ENCODE measurements around the gene RNF44. TPM values are rescaled to one million over a fixed set of nuclear protein-coding genes. Genes with fewer than 3 reads are reported as not detected.

The RNF44 gene
- total and polyA plus RNA-seq, 2 of the 13 experiments (the other 11 are each of a cell fraction or from before 2014, with no cell fraction given), result 9.2 to 16.8 TPM

DNA sequence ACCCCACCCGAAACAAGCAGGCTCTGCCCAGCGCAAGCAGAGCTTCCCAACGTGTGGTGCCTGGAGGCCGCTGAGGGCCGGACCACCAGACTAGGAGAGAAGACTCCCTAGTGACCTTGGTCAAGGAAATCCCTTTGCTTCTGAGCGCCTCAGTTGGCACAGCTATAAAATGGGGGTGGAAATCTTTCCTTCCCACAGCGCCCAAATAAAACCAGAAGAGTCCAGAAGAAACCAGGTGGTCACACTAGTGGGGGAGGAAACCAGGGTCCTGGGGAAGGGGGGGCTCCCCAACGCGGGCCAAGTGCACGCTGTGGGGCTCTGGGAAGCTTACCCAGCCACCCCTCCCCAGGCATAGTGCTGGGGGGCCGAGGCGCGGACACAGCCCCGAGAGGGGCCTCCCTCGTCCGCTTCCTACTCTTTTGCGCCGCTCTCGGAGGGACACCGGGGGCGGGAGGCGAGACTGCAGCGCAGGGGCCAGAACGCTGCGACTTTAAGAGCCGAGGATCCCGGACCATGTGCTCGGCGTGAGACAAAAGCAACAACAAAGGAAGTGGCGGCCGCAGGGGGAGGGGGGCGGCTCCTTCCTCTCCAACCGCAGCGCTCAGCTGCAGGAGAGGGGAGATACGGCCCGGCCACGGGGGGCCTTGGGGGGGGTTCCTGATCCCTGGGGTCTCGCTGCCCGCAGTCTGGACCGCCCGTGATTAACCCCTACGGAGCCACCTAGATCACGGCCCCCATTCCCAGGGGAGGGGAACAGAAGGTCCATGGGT lies 885 bp downstream of the RNF44 start (continued):
- TF ChIP-seq, protein P1, sequence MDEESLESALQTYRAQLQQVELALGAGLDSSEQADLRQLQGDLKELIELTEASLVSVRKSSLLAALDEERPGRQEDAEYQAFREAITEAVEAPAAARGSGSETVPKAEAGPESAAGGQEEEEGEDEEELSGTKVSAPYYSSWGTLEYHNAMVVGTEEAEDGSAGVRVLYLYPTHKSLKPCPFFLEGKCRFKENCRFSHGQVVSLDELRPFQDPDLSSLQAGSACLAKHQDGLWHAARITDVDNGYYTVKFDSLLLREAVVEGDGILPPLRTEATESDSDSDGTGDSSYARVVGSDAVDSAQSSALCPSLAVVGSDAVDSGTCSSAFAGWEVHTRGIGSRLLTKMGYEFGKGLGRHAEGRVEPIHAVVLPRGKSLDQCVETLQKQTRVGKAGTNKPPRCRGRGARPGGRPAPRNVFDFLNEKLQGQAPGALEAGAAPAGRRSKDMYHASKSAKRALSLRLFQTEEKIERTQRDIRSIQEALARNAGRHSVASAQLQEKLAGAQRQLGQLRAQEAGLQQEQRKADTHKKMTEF (CRISPR knock-in tag; IDR thresholded peaks at IDR 0.05), result peak; percentile 2; the same call in 1 of the 2 replicates
- no peak for TF ChIP-seq KLF16 (CRISPR knock-in tag; IDR thresholded peaks at IDR 0.05)
- peak; percentile 34 for TF ChIP-seq SRSF1 (optimal IDR thresholded peaks at IDR 0.05; ENCODE audit: low read depth, low read length)
- peak; percentile 54 for TF ChIP-seq PHF8 (CRISPR knock-in tag; IDR thresholded peaks at IDR 0.05)
- TF ChIP-seq, protein P2, sequence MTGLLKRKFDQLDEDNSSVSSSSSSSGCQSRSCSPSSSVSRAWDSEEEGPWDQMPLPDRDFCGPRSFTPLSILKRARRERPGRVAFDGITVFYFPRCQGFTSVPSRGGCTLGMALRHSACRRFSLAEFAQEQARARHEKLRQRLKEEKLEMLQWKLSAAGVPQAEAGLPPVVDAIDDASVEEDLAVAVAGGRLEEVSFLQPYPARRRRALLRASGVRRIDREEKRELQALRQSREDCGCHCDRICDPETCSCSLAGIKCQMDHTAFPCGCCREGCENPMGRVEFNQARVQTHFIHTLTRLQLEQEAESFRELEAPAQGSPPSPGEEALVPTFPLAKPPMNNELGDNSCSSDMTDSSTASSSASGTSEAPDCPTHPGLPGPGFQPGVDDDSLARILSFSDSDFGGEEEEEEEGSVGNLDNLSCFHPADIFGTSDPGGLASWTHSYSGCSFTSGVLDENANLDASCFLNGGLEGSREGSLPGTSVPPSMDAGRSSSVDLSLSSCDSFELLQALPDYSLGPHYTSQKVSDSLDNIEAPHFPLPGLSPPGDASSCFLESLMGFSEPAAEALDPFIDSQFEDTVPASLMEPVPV (CRISPR knock-in tag; IDR thresholded peaks at IDR 0.05), result peak; percentile 62
- no peak for TF ChIP-seq NCOA2 (CRISPR knock-in tag; IDR thresholded peaks at IDR 0.05)
- TF ChIP-seq RXRB (CRISPR knock-in tag; IDR thresholded peaks at IDR 0.05; ENCODE audit: borderline replicate concordance), result no peak
- peak; percentile 41; the same call in 1 of the 2 replicates for TF ChIP-seq FOXK1 (CRISPR knock-in tag; IDR thresholded peaks at IDR 0.05; ENCODE audit: borderline replicate concordance, low read depth)
- TF ChIP-seq, protein P3, sequence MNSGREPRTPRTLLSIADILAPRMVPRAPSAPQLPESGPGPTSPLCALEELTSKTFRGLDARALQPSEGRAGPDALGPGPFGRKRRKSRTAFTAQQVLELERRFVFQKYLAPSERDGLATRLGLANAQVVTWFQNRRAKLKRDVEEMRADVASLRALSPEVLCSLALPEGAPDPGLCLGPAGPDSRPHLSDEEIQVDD (CRISPR knock-in tag; IDR thresholded peaks at IDR 0.05; ENCODE audit: borderline replicate concordance), result 0 out of 2 replicates have a peak, but pooled peaks have one; percentile 55
- 0 out of 2 replicates have a peak, but pooled peaks have one; percentile 25 for TF ChIP-seq ZNF558 (CRISPR knock-in tag; IDR thresholded peaks at IDR 0.05; ENCODE audit: borderline replicate concordance)
- TF ChIP-seq, protein P4, sequence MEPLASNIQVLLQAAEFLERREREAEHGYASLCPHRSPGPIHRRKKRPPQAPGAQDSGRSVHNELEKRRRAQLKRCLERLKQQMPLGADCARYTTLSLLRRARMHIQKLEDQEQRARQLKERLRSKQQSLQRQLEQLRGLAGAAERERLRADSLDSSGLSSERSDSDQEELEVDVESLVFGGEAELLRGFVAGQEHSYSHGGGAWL (CRISPR knock-in tag; IDR thresholded peaks at IDR 0.05), result peak; percentile 53; the same call in 1 of the 2 replicates
- 0 out of 2 replicates have a peak, but pooled peaks have one; percentile 21 for TF ChIP-seq ZBTB42 (CRISPR knock-in tag; IDR thresholded peaks at IDR 0.05)
- TF ChIP-seq, protein P5, sequence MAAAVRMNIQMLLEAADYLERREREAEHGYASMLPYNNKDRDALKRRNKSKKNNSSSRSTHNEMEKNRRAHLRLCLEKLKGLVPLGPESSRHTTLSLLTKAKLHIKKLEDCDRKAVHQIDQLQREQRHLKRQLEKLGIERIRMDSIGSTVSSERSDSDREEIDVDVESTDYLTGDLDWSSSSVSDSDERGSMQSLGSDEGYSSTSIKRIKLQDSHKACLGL (CRISPR knock-in tag; IDR thresholded peaks at IDR 0.05), result peak; percentile 22; the same call in 1 of the 2 replicates
- 0 out of 2 replicates have a peak, but pooled peaks have one; percentile 4 for TF ChIP-seq ZNF264 (CRISPR knock-in tag; IDR thresholded peaks at IDR 0.05)
- TF ChIP-seq, protein P6, sequence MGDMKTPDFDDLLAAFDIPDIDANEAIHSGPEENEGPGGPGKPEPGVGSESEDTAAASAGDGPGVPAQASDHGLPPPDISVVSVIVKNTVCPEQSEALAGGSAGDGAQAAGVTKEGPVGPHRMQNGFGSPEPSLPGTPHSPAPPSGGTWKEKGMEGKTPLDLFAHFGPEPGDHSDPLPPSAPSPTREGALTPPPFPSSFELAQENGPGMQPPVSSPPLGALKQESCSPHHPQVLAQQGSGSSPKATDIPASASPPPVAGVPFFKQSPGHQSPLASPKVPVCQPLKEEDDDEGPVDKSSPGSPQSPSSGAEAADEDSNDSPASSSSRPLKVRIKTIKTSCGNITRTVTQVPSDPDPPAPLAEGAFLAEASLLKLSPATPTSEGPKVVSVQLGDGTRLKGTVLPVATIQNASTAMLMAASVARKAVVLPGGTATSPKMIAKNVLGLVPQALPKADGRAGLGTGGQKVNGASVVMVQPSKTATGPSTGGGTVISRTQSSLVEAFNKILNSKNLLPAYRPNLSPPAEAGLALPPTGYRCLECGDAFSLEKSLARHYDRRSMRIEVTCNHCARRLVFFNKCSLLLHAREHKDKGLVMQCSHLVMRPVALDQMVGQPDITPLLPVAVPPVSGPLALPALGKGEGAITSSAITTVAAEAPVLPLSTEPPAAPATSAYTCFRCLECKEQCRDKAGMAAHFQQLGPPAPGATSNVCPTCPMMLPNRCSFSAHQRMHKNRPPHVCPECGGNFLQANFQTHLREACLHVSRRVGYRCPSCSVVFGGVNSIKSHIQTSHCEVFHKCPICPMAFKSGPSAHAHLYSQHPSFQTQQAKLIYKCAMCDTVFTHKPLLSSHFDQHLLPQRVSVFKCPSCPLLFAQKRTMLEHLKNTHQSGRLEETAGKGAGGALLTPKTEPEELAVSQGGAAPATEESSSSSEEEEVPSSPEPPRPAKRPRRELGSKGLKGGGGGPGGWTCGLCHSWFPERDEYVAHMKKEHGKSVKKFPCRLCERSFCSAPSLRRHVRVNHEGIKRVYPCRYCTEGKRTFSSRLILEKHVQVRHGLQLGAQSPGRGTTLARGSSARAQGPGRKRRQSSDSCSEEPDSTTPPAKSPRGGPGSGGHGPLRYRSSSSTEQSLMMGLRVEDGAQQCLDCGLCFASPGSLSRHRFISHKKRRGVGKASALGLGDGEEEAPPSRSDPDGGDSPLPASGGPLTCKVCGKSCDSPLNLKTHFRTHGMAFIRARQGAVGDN (CRISPR knock-in tag; IDR thresholded peaks at IDR 0.05), result peak; percentile 56
- TF ChIP-seq, protein P7, sequence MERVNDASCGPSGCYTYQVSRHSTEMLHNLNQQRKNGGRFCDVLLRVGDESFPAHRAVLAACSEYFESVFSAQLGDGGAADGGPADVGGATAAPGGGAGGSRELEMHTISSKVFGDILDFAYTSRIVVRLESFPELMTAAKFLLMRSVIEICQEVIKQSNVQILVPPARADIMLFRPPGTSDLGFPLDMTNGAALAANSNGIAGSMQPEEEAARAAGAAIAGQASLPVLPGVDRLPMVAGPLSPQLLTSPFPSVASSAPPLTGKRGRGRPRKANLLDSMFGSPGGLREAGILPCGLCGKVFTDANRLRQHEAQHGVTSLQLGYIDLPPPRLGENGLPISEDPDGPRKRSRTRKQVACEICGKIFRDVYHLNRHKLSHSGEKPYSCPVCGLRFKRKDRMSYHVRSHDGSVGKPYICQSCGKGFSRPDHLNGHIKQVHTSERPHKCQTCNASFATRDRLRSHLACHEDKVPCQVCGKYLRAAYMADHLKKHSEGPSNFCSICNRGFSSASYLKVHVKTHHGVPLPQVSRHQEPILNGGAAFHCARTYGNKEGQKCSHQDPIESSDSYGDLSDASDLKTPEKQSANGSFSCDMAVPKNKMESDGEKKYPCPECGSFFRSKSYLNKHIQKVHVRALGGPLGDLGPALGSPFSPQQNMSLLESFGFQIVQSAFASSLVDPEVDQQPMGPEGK (CRISPR knock-in tag; IDR thresholded peaks at IDR 0.05), result peak; percentile 42; the same call in 1 of the 2 replicates
- TF ChIP-seq ZNF329 (CRISPR knock-in tag; IDR thresholded peaks at IDR 0.05; ENCODE audit: low read depth), result 0 out of 2 replicates have a peak, but pooled peaks have one; percentile 46

Measured in HepG2 (cell line).